ENCODE results near the gene CGA.

The CGA gene

DNA sequence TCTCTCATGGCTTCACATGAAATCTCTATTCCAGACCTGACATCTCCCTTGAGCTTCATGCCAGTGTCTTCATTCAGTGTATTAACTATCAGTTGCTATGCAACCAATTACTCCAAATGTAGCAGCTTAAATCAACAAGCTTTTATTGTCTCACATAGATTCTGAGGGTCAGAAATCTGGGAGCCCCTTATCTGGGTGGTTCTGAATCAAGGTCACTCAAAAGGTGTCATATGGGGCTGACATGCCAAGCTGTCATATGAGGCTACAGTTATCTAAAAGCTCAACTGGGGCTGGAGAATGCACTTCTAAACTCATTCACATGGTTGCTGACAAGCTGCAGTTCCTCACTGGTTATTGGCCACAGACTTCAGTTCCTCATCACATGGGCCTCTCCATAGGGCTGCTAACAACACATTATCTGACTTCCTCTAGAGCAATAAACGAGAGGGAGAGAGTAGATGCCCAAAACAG is 7.3 kb upstream of the CGA start:
- no peak for DNase-seq (ENCODE audit: low read depth, low spot score)
- no peaks in the 10 kb centered on the region for H3K27me3 ChIP-seq (ENCODE audit: insufficient read depth, insufficient read length)
- TF ChIP-seq YY1 (IDR thresholded peaks at IDR 0.05; ENCODE audit: insufficient read depth, insufficient read length): no peak
- TF ChIP-seq SUZ12 (IDR thresholded peaks at IDR 0.05; ENCODE audit: extremely low read depth, insufficient read depth, insufficient read length): no peak
- no peak for TF ChIP-seq ZNF274 (IDR thresholded peaks at IDR 0.05; ENCODE audit: low read depth, low read length)

DNA sequence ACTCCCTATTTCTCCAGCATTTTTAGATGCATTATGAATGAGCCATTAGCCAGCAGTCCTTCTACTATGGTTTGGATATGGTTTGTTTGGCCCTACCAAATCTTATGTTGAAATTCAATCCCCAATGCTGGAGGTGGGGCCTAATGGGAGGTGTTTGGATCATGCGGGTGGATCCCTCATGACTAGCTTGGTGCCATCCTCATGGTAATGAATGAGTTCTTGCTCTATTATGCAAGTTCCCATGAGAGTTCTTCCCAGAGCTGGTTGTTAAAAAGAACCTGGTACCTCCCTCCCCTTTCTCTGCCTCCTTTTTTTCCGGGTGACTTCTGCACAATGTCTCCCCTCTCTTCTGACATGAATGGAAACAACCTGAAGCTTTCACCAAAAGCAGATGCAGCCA is 6.2 kb upstream of the CGA start:
- DNase-seq (ENCODE audit: low read depth, low spot score): no peak
- Histone ChIP-seq H3K27me3 (ENCODE audit: insufficient read depth, insufficient read length) (no peaks in the 10 kb centered on the region), H3K4me1 (ENCODE audit: insufficient read depth, insufficient read length) (no peaks in the 10 kb centered on the region), H3K9me3 (ENCODE audit: insufficient read depth, low read length) (no peaks in the 10 kb centered on the region), H3K4me3 (ENCODE audit: insufficient read length, low read depth) (no peak overlapping the region), H3K9ac (ENCODE audit: insufficient read length, low read depth) (no peak overlapping the region), H3K36me3 (ENCODE audit: insufficient read depth, insufficient read length, low read length) (no peaks in the 10 kb centered on the region)
- TF ChIP-seq YY1 (IDR thresholded peaks at IDR 0.05; ENCODE audit: insufficient read depth, insufficient read length): no peak
- no peak for TF ChIP-seq SUZ12 (IDR thresholded peaks at IDR 0.05; ENCODE audit: extremely low read depth, insufficient read depth, insufficient read length)
- TF ChIP-seq ZNF274 (IDR thresholded peaks at IDR 0.05; ENCODE audit: low read depth, low read length): no peak

More for the DNA sequence above, 7.3 kb upstream of the CGA start:
- Histone ChIP-seq H3K9me3 (ENCODE audit: insufficient read depth, low read length) (no peaks in the 10 kb centered on the region), H3K36me3 (ENCODE audit: insufficient read depth, insufficient read length, low read length) (no peaks in the 10 kb centered on the region), H3K4me3 (ENCODE audit: insufficient read length, low read depth) (no peak overlapping the region), H3K4me1 (ENCODE audit: insufficient read depth, insufficient read length) (no peaks in the 10 kb centered on the region), H3K9ac (ENCODE audit: insufficient read length, low read depth) (no peak overlapping the region)

DNA sequence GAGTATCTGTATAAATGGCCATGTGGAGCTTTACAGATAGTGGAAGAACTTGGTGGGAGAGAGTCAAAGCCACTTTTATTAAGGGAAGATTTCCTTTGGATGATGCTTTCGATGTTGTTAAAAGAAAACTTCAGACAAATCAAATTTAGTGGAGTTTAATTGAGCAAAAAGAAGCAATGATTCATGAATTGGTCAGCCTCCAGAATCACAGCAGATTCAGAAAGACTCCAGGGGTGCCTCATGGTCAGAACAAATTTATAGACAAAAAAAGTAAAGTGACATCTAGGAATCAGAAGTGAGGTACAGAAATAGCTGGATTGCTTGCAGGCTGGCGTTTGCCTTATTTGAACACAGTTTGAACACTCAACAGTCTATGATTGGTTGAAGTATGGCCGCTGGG is 5.3 kb upstream of the CGA start:
- H3K4me1 ChIP-seq (ENCODE audit: insufficient read depth, insufficient read length): no peaks in the 10 kb centered on the region
- H3K27me3 ChIP-seq (ENCODE audit: insufficient read depth, insufficient read length): no peaks in the 10 kb centered on the region
- DNase-seq (ENCODE audit: low read depth, low spot score): no peak
- no peaks in the 10 kb centered on the region for H3K36me3 ChIP-seq (ENCODE audit: insufficient read depth, insufficient read length, low read length)
- TF ChIP-seq SUZ12 (IDR thresholded peaks at IDR 0.05; ENCODE audit: extremely low read depth, insufficient read depth, insufficient read length) (no peak), YY1 (IDR thresholded peaks at IDR 0.05; ENCODE audit: insufficient read depth, insufficient read length) (no peak), ZNF274 (IDR thresholded peaks at IDR 0.05; ENCODE audit: low read depth, low read length) (no peak)
- H3K4me3 ChIP-seq (ENCODE audit: insufficient read length, low read depth): no peak overlapping the region
- H3K9me3 ChIP-seq (ENCODE audit: insufficient read depth, low read length): no peaks in the 10 kb centered on the region
- no peak overlapping the region for H3K9ac ChIP-seq (ENCODE audit: insufficient read length, low read depth)

- Histone ChIP-seq H3K9me3 (ENCODE audit: insufficient read depth, low read length) (no peaks in the 10 kb centered on the region), H3K4me3 (ENCODE audit: insufficient read length, low read depth) (no peak overlapping the region), H3K27me3 (ENCODE audit: insufficient read depth, insufficient read length) (no peaks in the 10 kb centered on the region), H3K9ac (ENCODE audit: insufficient read length, low read depth) (no peak overlapping the region), H3K4me1 (ENCODE audit: insufficient read depth, insufficient read length) (no peaks in the 10 kb centered on the region), H3K36me3 (ENCODE audit: insufficient read depth, insufficient read length, low read length) (no peaks in the 10 kb centered on the region)
- no peak for TF ChIP-seq SUZ12 (IDR thresholded peaks at IDR 0.05; ENCODE audit: extremely low read depth, insufficient read depth, insufficient read length)
- no peak for TF ChIP-seq YY1 (IDR thresholded peaks at IDR 0.05; ENCODE audit: insufficient read depth, insufficient read length)
- TF ChIP-seq ZNF274 (IDR thresholded peaks at IDR 0.05; ENCODE audit: low read depth, low read length): no peak
- no peak for DNase-seq (ENCODE audit: low read depth, low spot score)
Measured at GRCh38 chr6:87099472-87099871, 4.6 kb upstream of the CGA start.

DNA sequence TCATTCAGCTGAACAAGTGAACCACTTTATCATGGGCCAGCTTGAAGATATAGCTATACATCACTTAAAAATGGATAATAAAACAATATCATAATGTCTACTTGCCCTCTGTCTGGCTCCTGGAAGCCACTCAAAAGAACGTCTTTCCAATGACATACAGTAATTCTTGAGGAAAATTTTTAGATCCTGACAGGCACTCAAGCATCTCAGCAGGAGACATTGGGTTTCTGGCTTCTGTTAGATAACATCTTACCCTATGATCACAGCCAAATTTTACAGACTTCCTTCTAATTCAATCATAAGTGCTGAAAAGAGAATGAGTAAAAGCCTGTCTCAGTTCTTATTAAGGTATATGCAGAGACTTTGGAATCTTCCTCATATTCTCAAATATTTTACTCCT is 330 bp downstream of the CGA start:
- TF ChIP-seq ZNF274 (IDR thresholded peaks at IDR 0.05; ENCODE audit: low read depth, low read length): no peak
- TF ChIP-seq SUZ12 (IDR thresholded peaks at IDR 0.05; ENCODE audit: extremely low read depth, insufficient read depth, insufficient read length): no peak

DNA sequence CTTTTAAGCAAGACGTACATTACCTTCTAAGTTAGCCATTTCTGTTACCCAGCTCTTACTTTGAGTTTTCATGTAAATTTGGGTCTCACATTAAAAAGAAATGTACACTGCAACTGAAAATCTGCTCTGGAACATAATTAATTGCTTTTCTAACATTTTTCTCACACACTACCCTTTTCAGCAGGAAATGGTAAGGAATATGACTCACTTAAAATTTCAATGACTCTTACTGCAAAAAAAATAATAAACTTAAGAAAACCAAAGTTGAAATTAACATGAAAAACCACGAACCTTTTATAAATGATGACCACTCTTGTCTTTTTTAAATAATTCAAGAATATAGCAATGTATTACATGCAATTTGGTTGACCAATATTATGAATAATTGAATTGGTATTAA is 1.3 kb downstream of the CGA start:
- Histone ChIP-seq H3K27me3 (ENCODE audit: insufficient read depth, insufficient read length) (no peaks in the 10 kb centered on the region), H3K9me3 (ENCODE audit: insufficient read depth, low read length) (no peaks in the 10 kb centered on the region)

More for the DNA sequence above, 330 bp downstream of the CGA start:
- Histone ChIP-seq H3K36me3 (ENCODE audit: insufficient read depth, insufficient read length, low read length) (no peaks in the 10 kb centered on the region), H3K4me1 (ENCODE audit: insufficient read depth, insufficient read length) (no peaks in the 10 kb centered on the region), H3K9ac (ENCODE audit: insufficient read length, low read depth) (no peak overlapping the region), H3K27me3 (ENCODE audit: insufficient read depth, insufficient read length) (no peaks in the 10 kb centered on the region), H3K9me3 (ENCODE audit: insufficient read depth, low read length) (no peaks in the 10 kb centered on the region), H3K4me3 (ENCODE audit: insufficient read length, low read depth) (no peak overlapping the region)
- DNase-seq (ENCODE audit: low read depth, low spot score): no peak

DNA sequence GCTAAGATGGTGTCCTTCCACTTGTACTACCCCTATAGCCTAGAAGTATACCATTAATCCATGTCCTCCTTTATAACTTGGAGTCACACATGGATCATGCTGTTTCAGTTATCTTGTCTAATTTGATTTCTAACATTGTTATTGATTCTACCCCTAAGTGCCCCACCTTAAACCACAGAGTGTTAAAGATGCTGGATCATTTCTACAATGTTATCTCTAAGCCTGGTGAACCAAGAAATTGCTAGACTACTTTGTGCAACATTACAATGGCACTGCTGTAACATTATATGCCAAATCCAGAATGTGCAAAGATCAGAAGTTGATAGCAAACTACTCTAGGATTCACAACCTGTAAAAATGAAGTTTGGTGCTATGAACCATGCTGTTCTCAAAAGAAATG is 1.7 kb downstream of the CGA start:
- H3K9ac ChIP-seq (ENCODE audit: insufficient read length, low read depth): no peak overlapping the region
- H3K4me3 ChIP-seq (ENCODE audit: insufficient read length, low read depth): no peak overlapping the region
- DNase-seq (ENCODE audit: low read depth, low spot score): no peak
- TF ChIP-seq YY1 (IDR thresholded peaks at IDR 0.05; ENCODE audit: insufficient read depth, insufficient read length) (no peak), SUZ12 (IDR thresholded peaks at IDR 0.05; ENCODE audit: extremely low read depth, insufficient read depth, insufficient read length) (no peak), ZNF274 (IDR thresholded peaks at IDR 0.05; ENCODE audit: low read depth, low read length) (no peak)
- no peaks in the 10 kb centered on the region for H3K36me3 ChIP-seq (ENCODE audit: insufficient read depth, insufficient read length, low read length)
- no peaks in the 10 kb centered on the region for H3K27me3 ChIP-seq (ENCODE audit: insufficient read depth, insufficient read length)
- H3K4me1 ChIP-seq (ENCODE audit: insufficient read depth, insufficient read length): no peaks in the 10 kb centered on the region
- no peaks in the 10 kb centered on the region for H3K9me3 ChIP-seq (ENCODE audit: insufficient read depth, low read length)

More for the DNA sequence above, 1.3 kb downstream of the CGA start:
- Histone ChIP-seq H3K4me3 (ENCODE audit: insufficient read length, low read depth) (no peak overlapping the region), H3K4me1 (ENCODE audit: insufficient read depth, insufficient read length) (no peaks in the 10 kb centered on the region), H3K9ac (ENCODE audit: insufficient read length, low read depth) (no peak overlapping the region), H3K36me3 (ENCODE audit: insufficient read depth, insufficient read length, low read length) (no peaks in the 10 kb centered on the region)
- no peak for TF ChIP-seq SUZ12 (IDR thresholded peaks at IDR 0.05; ENCODE audit: extremely low read depth, insufficient read depth, insufficient read length)
- no peak for TF ChIP-seq YY1 (IDR thresholded peaks at IDR 0.05; ENCODE audit: insufficient read depth, insufficient read length)
- TF ChIP-seq ZNF274 (IDR thresholded peaks at IDR 0.05; ENCODE audit: low read depth, low read length): no peak
- no peak for DNase-seq (ENCODE audit: low read depth, low spot score)
